HG03575 (cell line): ENCODE measurements around the gene SLC9A3.
"Not testable (repeated sequence)": the region's sequence is repeated elsewhere in the genome, so short reads cannot be mapped to it uniquely, and the experiment has no call there.

Experiments
- ATAC-seq: cut with Tn5 transposase; IDR thresholded peaks from one replicate; pipeline ENCODE4 v1.9.1; 2021; ENCODE audit not compliant: unreplicated experiment, insufficient number of reproducible peaks, low FRiP score; ENCODE audit errors: extremely low read depth

SLC9A3 gene

GRCh38 chr5:557917-558316 is 33.7 kb upstream of the SLC9A3 start:
- ATAC-seq = not testable (repeated sequence)

- ATAC-seq = no peak
Measured at GRCh38 chr5:556909-557441, 32.7 kb upstream of the SLC9A3 start.

- no peak for ATAC-seq
Measured at GRCh38 chr5:555058-555623, 30.9 kb upstream of the SLC9A3 start.

DNA sequence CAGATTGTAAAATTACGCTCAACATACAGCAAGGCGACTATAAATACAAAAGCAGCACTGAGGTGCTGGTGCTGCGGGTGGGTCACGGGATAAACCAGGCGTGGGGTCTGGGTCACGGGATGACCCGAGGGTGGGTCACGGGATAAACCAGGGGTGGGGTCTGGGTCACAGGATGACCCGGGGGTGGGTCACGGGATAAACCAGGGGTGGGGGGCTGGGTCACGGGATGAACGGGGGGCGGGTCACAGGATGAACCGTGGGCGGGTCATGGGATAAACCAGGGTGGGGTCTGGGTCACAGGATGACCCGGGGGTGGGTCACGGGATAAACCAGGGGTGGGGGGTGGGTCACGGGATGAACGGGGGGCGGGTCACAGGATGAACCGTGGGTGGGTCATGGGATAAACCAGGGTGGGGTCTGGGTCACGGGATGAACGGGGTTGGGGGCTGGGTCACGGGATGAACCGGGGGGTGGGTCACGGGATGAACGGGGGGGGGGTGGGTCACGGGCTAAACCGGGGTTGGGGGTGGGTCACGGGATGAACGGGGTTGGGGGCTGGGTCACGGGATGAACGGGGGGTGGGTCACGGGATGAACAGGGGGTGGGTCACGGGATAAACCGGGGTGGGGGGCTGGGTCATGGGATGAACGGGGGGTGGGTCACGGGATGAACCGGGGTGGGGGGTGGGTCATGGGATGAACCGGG is 30.2 kb upstream of the SLC9A3 start:
- ATAC-seq = no peak

DNA sequence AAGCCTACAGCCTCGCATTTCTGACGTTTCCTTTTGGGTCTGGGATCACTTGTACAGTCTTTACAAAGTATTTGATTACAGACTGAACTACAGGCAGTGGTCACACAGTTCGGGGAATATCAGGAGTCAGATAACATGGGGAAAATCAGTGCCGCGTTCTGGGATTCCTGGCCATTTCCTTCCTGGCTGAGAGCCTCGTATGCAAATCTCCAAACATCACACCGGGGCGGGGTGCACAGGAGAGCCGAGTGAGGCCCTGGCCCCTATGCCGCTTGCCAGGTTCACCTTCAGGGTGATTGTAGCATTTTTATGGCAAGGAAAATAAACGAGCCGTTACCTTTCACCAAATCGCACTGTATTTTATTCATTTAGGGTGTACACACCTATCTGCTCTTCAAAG is 29.6 kb upstream of the SLC9A3 start:
- no peak for ATAC-seq

- no peak for ATAC-seq
Measured at GRCh38 chr5:551406-551805, 27.2 kb upstream of the SLC9A3 start.

- no peak for ATAC-seq
Measured at GRCh38 chr5:549229-549628, 25.0 kb upstream of the SLC9A3 start.

DNA sequence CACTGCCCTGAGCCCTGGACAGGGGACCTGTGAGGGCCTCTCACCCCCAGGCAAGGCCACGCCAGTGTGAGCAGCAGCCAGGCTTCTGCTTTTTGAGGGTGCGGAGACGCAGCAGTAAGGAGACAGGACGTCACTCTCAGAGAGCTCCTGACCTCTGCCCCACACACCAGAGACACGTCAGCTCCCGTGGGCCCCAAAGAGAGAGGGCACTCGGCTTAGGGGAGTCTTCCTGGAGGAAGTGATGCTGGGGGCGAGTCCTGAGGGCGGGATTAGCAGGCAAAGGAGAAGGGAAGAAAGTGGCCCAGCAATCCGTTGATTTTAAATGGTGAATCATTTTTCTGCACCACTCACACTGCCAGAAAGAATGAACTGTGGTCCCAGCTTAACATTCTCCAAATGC is 24.0 kb upstream of the SLC9A3 start:
- ATAC-seq = no peak

GRCh38 chr5:547086-547924 is 23.1 kb upstream of the SLC9A3 start:
- ATAC-seq = no peak

DNA sequence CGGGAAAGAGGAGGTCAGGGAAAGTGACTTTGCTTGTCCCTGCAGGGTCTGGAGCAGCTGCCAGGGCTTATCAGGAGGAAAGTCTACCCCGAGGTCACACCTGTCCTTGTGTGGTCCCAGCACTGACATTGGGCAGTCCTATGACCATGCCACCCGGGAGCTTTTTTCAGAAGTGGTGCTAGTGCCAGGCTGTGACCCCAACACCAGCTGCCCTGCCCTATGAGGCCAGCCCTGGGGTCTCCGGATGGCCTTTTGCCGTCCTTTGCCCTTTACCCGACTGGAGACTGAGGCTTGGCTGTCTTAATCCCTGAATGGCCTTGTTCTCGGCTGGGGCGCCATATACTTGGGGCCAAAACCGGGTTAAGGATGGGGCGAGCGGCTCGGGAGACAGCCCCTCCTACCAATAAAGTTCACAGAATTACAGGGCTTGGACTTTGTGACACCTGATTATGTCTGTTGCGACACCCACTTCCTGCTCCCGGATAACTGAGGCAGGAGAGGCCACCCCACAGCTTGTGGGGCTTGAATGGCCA is 22.2 kb upstream of the SLC9A3 start:
- no peak for ATAC-seq

- no peak for ATAC-seq
Measured at GRCh38 chr5:545641-546375, 21.6 kb upstream of the SLC9A3 start.

- no peak for ATAC-seq
Measured at GRCh38 chr5:544675-545355, 20.6 kb upstream of the SLC9A3 start.

- peak; percentile 71 for ATAC-seq
Measured at GRCh38 chr5:543755-544674, 19.8 kb upstream of the SLC9A3 start.

DNA sequence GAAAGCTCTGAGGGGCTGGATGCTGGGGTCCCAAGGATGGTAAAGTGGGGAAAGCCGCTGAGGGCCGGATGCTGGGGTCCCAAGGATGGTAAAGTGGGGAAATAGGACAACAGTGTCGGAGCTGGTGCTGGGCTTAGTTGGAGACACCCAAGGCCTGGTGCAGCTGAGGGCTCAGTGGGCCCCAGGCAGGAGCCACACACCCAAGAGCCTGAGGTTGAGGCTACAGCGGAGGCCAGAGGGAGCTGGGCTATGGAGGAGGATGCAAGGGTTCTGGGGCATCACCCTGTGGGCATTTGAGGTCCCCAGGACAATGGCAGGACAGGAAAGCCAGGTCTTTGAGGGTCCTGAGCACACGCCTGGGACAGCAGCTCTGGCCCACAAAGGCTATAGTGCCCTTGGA is 19.1 kb upstream of the SLC9A3 start:
- no peak for ATAC-seq

- no peak for ATAC-seq
Measured at GRCh38 chr5:542319-543311, 18.4 kb upstream of the SLC9A3 start.

DNA sequence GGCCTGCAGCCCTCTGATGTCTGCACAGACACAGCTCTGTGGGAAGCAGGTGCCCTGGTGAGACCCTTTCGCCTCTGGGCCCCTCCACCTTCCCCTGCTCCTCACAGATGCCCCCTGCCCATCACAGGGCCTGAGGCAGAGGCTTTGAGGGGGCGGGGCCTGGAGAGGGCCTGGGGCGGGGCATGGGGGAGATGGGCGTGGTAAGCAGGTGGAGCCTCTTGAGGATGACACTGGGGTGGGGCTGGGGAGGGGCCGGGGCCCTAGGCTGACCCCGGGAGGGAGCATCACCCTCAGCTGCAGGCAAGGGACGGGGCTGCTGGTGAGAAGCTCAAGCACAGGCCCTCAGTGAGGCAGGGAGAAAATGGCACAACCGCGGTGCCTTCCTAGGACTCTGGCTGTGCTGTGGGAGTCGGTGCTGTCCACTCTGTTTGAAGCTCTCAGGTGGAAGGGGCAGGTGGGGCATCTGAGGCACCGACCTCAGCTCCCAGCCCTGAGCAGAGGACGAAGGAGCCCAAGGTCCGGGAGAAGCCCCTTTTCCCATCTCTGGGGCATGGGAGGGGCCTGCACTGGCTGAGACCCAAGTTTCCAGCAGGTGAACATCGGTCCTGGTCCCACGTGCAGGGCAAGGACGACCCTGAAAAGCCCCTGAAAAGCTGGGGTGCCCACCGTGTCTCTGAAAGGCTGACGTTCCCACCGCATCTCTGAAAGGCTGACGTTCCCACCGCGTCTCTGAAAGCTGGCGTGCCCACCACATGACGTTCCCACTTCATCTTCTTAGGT is 17.5 kb upstream of the SLC9A3 start:
- ATAC-seq = no peak
